Caco-2 (cell line): ENCODE data around the gene CERS6. TPM values are rescaled to one million over a fixed set of nuclear protein-coding genes. Genes with fewer than 3 reads are reported as not detected.

Experiments used
- BruUV-seq: library from RNA; stranded (reverse); fragments of 400-500 nt; replicated peaks from 2 replicates; lab custom pipeline; 2021; lab: Mats Ljungman, UMichigan
- CTCF ChIA-PET: fragments of 300-600 bp; sonication (Branson Sonifier 250); formaldehyde crosslinking; loops from one replicate; lab custom pipeline; 2022; ENCODE audit warnings: antibody characterized with exemption; lab: Charles Lee
- POLR2A ChIA-PET: fragments of 300-600 bp; sonication (Branson Sonifier 250); formaldehyde crosslinking; loops from one replicate; lab custom pipeline; 2022; ENCODE audit warnings: antibody characterized with exemption; lab: Charles Lee
- DNase-seq, 2 experiments: peaks; one replicate each; pipeline versions ENCODE4 v3.0.0 to v3.0.0-alpha.2; 2020 to 2022
- H3K27me3 ChIP-seq: replicated peaks from 2 replicates; pipeline ENCODE4 v1.6.0; 2011; ENCODE audit warnings: low read length; ENCODE audit not compliant: control insufficient read depth, insufficient read depth
- H3K36me3 ChIP-seq: 2 replicates; pipeline ENCODE4 v1.5.1; 2011; ENCODE audit warnings: low read length; ENCODE audit not compliant: control insufficient read depth, insufficient read depth
- H3K4me1 ChIP-seq: fragments of 250-450 bp; sonication (Bioruptor Pico); 2 replicates; pipeline ENCODE4 v1.5.1; 2020; ENCODE audit warnings: mild to moderate bottlenecking
- H3K4me3 ChIP-seq: 2 replicates; pipeline ENCODE4 v1.5.1; 2011; ENCODE audit warnings: low read depth, mild to moderate bottlenecking, control low read depth, low read length
- H3K9me3 ChIP-seq: fragments of 250-450 bp; sonication (Bioruptor Pico); 2 replicates; pipeline ENCODE4 v1.5.1; 2020; ENCODE audit warnings: mild to moderate bottlenecking, moderate library complexity
- H3K27ac Mint-ChIP-seq: one replicate; pipeline ENCODE4 v1.8.0; 2022; ENCODE audit warnings: mixed read lengths; ENCODE audit not compliant: unreplicated experiment
- H3K27me3 Mint-ChIP-seq: one replicate; pipeline ENCODE4 v1.8.0; 2022; ENCODE audit warnings: mixed read lengths; ENCODE audit not compliant: insufficient read depth, unreplicated experiment
- H3K36me3 Mint-ChIP-seq: one replicate; pipeline ENCODE4 v1.8.0; 2022; ENCODE audit warnings: mild to moderate bottlenecking, mixed read lengths; ENCODE audit not compliant: insufficient read depth, unreplicated experiment
- H3K4me1 Mint-ChIP-seq: one replicate; pipeline ENCODE4 v1.8.0; 2022; ENCODE audit warnings: low read depth, mixed read lengths; ENCODE audit not compliant: unreplicated experiment
- H3K4me3 Mint-ChIP-seq: one replicate; pipeline ENCODE4 v1.8.0; 2022; ENCODE audit warnings: mild to moderate bottlenecking, moderate library complexity, mixed read lengths; ENCODE audit not compliant: unreplicated experiment
- H3K9me3 Mint-ChIP-seq: one replicate; pipeline ENCODE4 v1.8.0; 2022; ENCODE audit warnings: mixed read lengths; ENCODE audit not compliant: unreplicated experiment
- intact Hi-C: fragments of 100-400 bp; cut with micrococcal nuclease; formaldehyde crosslinking; loops from one replicate; pipeline ENCODE4 v1.10.0; 2022; ENCODE audit not compliant: unreplicated experiment
- total RNA-seq: library from RNA; stranded (reverse); gene quantifications from 2 replicates; pipeline ENCODE4 v1.2.3, GENCODE V29; 2022
- TF ChIP-seq, protein P1 (sequence below), 2 experiments: fragments of 200-600 bp in 1 of 2; IDR thresholded peaks; 1 replicate in 1 of 2; 2 replicates in 1 of 2; pipeline versions ENCODE4 v1.5.1 to v1.8.0; 2011 to 2022; ENCODE audit warnings: antibody characterized with exemption in 1 of 2, control low read depth in 1 of 2, inconsistent platforms in 1 of 2, low read depth in 1 of 2, low read length in 1 of 2, mild to moderate bottlenecking in 1 of 2, moderate library complexity in 1 of 2; ENCODE audit not compliant: insufficient read depth in 1 of 2, severe bottlenecking in 1 of 2, unreplicated experiment in 1 of 2

Gene CERS6
- total RNA-seq, 1 experiment from 2014 or later = 32.7 TPM

DNA sequence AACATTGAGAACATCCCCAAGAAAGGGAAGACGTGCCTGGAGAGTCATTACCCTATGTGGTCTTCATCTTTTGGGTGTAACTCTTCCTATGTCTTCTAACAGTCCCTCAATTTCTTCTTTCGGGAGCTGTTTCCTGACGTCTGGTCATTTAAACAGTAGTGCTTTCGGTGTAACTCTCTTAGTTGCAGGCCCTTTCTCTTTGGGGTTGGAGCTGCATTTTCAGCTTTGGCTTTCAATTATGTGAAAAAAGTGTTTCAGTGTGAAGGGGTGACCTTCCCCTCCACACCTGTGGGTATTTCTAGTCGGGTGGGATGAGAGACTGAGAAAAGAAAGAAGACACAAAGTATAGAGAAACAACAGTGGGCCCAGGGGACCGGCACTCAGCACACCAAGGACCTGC, 105.9 kb downstream of the CERS6 start:
- Histone ChIP-seq H3K27me3 (no peaks in the 10 kb centered on the region), H3K4me3 (no peak overlapping the region), H3K4me1 (no peaks in the 10 kb centered on the region), H3K36me3 (no peaks in the 10 kb centered on the region), H3K9me3 (no peaks in the 10 kb centered on the region)
- ChIA-PET POLR2A (no interaction called here), CTCF (no interaction called here)
- Mint-ChIP-seq H3K27me3 (no peaks in the 10 kb centered on the region), H3K36me3 (peaks cover 15% of the 10 kb centered on the region), H3K4me3 (no peak overlapping the region), H3K27ac (no peak overlapping the region), H3K9me3 (no peaks in the 10 kb centered on the region), H3K4me1 (peaks cover 7% of the 10 kb centered on the region)
- TF ChIP-seq, protein P1, sequence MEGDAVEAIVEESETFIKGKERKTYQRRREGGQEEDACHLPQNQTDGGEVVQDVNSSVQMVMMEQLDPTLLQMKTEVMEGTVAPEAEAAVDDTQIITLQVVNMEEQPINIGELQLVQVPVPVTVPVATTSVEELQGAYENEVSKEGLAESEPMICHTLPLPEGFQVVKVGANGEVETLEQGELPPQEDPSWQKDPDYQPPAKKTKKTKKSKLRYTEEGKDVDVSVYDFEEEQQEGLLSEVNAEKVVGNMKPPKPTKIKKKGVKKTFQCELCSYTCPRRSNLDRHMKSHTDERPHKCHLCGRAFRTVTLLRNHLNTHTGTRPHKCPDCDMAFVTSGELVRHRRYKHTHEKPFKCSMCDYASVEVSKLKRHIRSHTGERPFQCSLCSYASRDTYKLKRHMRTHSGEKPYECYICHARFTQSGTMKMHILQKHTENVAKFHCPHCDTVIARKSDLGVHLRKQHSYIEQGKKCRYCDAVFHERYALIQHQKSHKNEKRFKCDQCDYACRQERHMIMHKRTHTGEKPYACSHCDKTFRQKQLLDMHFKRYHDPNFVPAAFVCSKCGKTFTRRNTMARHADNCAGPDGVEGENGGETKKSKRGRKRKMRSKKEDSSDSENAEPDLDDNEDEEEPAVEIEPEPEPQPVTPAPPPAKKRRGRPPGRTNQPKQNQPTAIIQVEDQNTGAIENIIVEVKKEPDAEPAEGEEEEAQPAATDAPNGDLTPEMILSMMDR (IDR thresholded peaks at IDR 0.05; ENCODE audit: insufficient read depth in 1 of 2, low read depth in 1 of 2, low read length in 1 of 2, severe bottlenecking in 1 of 2, unreplicated experiment in 1 of 2) = no peak
- no peak for DNase-seq
- no TSS peak for BruUV-seq
- intact Hi-C loops = no loop called here

DNA sequence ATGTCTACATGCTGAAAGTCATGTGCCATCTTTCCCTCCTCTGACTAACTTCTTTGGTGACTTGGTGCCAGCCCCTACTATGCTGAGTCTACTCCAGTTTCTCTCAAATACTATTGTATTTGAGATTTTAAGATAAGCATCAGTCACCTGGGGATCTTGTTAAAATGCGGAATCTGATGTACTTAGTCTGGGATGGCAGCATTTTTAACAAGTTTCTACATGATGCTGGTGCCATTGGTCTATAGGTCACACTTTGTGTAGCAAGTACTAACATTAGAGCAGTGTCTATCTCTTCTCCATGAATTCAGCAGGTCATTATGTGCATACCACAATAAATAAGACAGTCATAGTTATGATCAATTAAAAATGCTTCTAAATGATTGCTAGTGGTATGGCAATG, 106.9 kb downstream of the CERS6 start:
- Mint-ChIP-seq H3K27ac (no peak overlapping the region), H3K4me3 (no peak overlapping the region)
- intact Hi-C loops = no loop called here

DNA sequence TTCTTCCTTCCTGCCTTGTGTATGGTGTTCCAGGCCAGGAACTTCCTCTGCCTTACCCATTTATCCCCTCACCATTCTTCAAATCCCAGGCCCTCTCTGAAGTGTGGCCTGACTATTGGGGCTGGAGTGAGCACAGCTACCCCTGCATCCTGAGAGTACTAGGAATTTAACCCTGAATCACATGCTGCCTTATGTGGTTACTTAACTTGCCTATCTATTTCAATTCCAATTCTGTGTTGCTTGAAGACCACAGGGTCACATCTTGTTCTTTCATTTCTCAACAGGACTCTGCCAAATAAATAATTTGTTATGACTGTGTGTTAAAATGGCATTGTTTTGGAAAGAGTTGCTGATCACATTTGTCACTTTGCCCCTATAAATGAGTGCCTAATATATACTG, 108.6 kb downstream of the CERS6 start:
- Mint-ChIP-seq H3K27me3 (no peaks in the 10 kb centered on the region), H3K36me3 (peaks cover 15% of the 10 kb centered on the region), H3K4me3 (no peak overlapping the region), H3K4me1 (peaks cover 7% of the 10 kb centered on the region), H3K9me3 (no peaks in the 10 kb centered on the region), H3K27ac (no peak overlapping the region)
- CTCF ChIA-PET = no interaction called here
- POLR2A ChIA-PET = no interaction called here
- Histone ChIP-seq H3K27me3 (no peaks in the 10 kb centered on the region), H3K4me1 (no peaks in the 10 kb centered on the region), H3K9me3 (no peaks in the 10 kb centered on the region), H3K36me3 (no peaks in the 10 kb centered on the region), H3K4me3 (no peak overlapping the region)
- DNase-seq = no peak
- TF ChIP-seq, protein P1 (IDR thresholded peaks at IDR 0.05; ENCODE audit: insufficient read depth in 1 of 2, low read depth in 1 of 2, low read length in 1 of 2, severe bottlenecking in 1 of 2, unreplicated experiment in 1 of 2) = no peak
- intact Hi-C loops = no loop called here
- BruUV-seq = no TSS peak

More for the DNA sequence above, 106.9 kb downstream of the CERS6 start:
- Histone ChIP-seq H3K4me1 (no peaks in the 10 kb centered on the region), H3K9me3 (no peaks in the 10 kb centered on the region), H3K4me3 (no peak overlapping the region), H3K36me3 (no peaks in the 10 kb centered on the region), H3K27me3 (no peaks in the 10 kb centered on the region)
- ChIA-PET CTCF (no interaction called here), POLR2A (no interaction called here)
- Mint-ChIP-seq H3K36me3 (peaks cover 15% of the 10 kb centered on the region), H3K27me3 (no peaks in the 10 kb centered on the region), H3K9me3 (no peaks in the 10 kb centered on the region), H3K4me1 (peaks cover 7% of the 10 kb centered on the region)
- TF ChIP-seq, protein P1 (IDR thresholded peaks at IDR 0.05; ENCODE audit: insufficient read depth in 1 of 2, low read depth in 1 of 2, low read length in 1 of 2, severe bottlenecking in 1 of 2, unreplicated experiment in 1 of 2) = no peak
- DNase-seq = no peak
- BruUV-seq = no TSS peak
